Thoracic aorta (tissue), 2 donors: ENCODE results near the gene GPC5. TPM values are rescaled to one million over a fixed set of nuclear protein-coding genes. Genes with fewer than 3 reads are reported as not detected.

Source experiments
- ATAC-seq: fragments of 150-250 bp; one replicate; pipeline ENCODE4 v1.8.0; 2017; ENCODE audit warnings: low read depth; ENCODE audit not compliant: insufficient number of reproducible peaks, low FRiP score
- DNase-seq: peaks from one replicate; pipeline ENCODE4 v3.0.0-alpha.2; 2020; ENCODE audit warnings: low spot score
- H3K27ac ChIP-seq, 2 donors: fragments of 200-600 bp; sonication (generic); 1 replicate in 1 of 2; 2 replicates in 1 of 2; pipeline ENCODE4 v1.5.1; 2016; ENCODE audit warnings: mild to moderate bottlenecking in 2 of 2, moderate library complexity in 2 of 2
- H3K27me3 ChIP-seq: fragments of 200-600 bp; sonication (generic); replicated peaks from 2 replicates; pipeline ENCODE4 v1.6.0; 2016; ENCODE audit warnings: mild to moderate bottlenecking; ENCODE audit not compliant: insufficient read depth
- H3K36me3 ChIP-seq: fragments of 200-600 bp; sonication (generic); one replicate; pipeline ENCODE4 v1.5.1; 2016
- H3K4me1 ChIP-seq, 2 donors: fragments of 200-600 bp; sonication (generic); 1 replicate in 1 of 2; 2 replicates in 1 of 2; pipeline versions ENCODE4 v1.5.1 to v1.6.0; 2016; ENCODE audit warnings: low read depth in 2 of 2, mild to moderate bottlenecking in 1 of 2; ENCODE audit not compliant: control insufficient read depth in 1 of 2
- H3K4me3 ChIP-seq: fragments of 200-600 bp; sonication (generic); 2 replicates; pipeline ENCODE4 v1.5.1; 2016; ENCODE audit warnings: mild to moderate bottlenecking
- H3K9me3 ChIP-seq: fragments of 200-600 bp; sonication (generic); 2 replicates; pipeline ENCODE4 v1.5.1; 2016
- CTCF ChIP-seq: fragments of 200-600 bp; sonication (generic); IDR thresholded peaks from one replicate; pipeline ENCODE4 v1.5.1; 2019; ENCODE audit warnings: antibody characterized with exemption
- total RNA-seq, 2 donors: library from RNA; depleted of rRNA; stranded (reverse); fragments of >200 nt; gene quantifications; one replicate each; pipeline versions ENCODE4 v1.1.0 to v1.2.3, GENCODE V29; 2016

GPC5 gene
- total RNA-seq, 2 donors from 2014 or later, result 3.3 TPM; not detected in 1

GRCh38 chr13:91361755-91362271 lies 36.6 kb upstream of the GPC5 start:
- DNase-seq, result no peak
- Histone ChIP-seq H3K27ac (no peak overlapping the region), H3K36me3 (no peaks in the 10 kb centered on the region), H3K9me3 (no peaks in the 10 kb centered on the region), H3K27me3 (no peaks in the 10 kb centered on the region), H3K4me1 (peaks cover 0 to 27% of the 10 kb centered on the region in 2 donors), H3K4me3 (no peak overlapping the region)
- no peak for TF ChIP-seq CTCF
- ATAC-seq, result no peak

GRCh38 chr13:91362908-91363307 lies 35.5 kb upstream of the GPC5 start:
- no peak overlapping the region for H3K27ac ChIP-seq
- H3K4me3 ChIP-seq, result no peak overlapping the region
- TF ChIP-seq CTCF, result no peak
- ATAC-seq (no peak), DNase-seq (no peak)
- no peaks in the 10 kb centered on the region for H3K36me3 ChIP-seq
- no peaks in the 10 kb centered on the region for H3K9me3 ChIP-seq
- H3K4me1 ChIP-seq, result peaks cover 0 to 24% of the 10 kb centered on the region in 2 donors
- H3K27me3 ChIP-seq, result no peaks in the 10 kb centered on the region

GRCh38 chr13:91368101-91368500 lies 30.3 kb upstream of the GPC5 start:
- TF ChIP-seq CTCF, result no peak
- Histone ChIP-seq H3K27me3 (no peaks in the 10 kb centered on the region), H3K36me3 (no peaks in the 10 kb centered on the region), H3K27ac (no peak overlapping the region), H3K4me3 (no peak overlapping the region), H3K9me3 (no peaks in the 10 kb centered on the region), H3K4me1 (no peaks in the 10 kb centered on the region)
- DNase-seq, result no peak
- ATAC-seq, result no peak

GRCh38 chr13:91368676-91369440 lies 29.6 kb upstream of the GPC5 start:
- Histone ChIP-seq H3K27ac (no peak overlapping the region), H3K36me3 (no peaks in the 10 kb centered on the region), H3K4me3 (no peak overlapping the region), H3K27me3 (no peaks in the 10 kb centered on the region), H3K9me3 (no peaks in the 10 kb centered on the region), H3K4me1 (no peaks in the 10 kb centered on the region)
- no peak for TF ChIP-seq CTCF
- no peak for DNase-seq
- no peak for ATAC-seq

- no peak for TF ChIP-seq CTCF
- ATAC-seq (no peak), DNase-seq (no peak)
- H3K27me3 ChIP-seq, result no peaks in the 10 kb centered on the region
- no peak overlapping the region for H3K27ac ChIP-seq
- H3K36me3 ChIP-seq, result no peaks in the 10 kb centered on the region
- no peak overlapping the region for H3K4me3 ChIP-seq
- H3K9me3 ChIP-seq, result no peaks in the 10 kb centered on the region
- no peaks in the 10 kb centered on the region for H3K4me1 ChIP-seq
Observed at GRCh38 chr13:91369441-91369831, 29.0 kb upstream of the GPC5 start.
